ENCODE measurements around the gene ICOS. TPM values are rescaled to one million over a fixed set of nuclear protein-coding genes. Genes with fewer than 3 reads are reported as not detected.
A peak's percentile ranks its signal among the peaks of the same experiment; 100 is the strongest.
"Not testable (repeated sequence)": the region's sequence is repeated elsewhere in the genome, so short reads cannot be mapped to it uniquely, and the experiment has no call there.

Gene ICOS
- total RNA-seq, 6 donors from 2014 or later = 0.22 to 2.3 (median 1.1) TPM; not detected in 1

- Histone ChIP-seq H3K9me3 (no peaks in the 10 kb centered on the region), H3K27ac (peak overlapping the region in 1 of 4 donors; percentile 28), H3K36me3 (no peaks in the 10 kb centered on the region), H3K27me3 (no peaks in the 10 kb centered on the region), H3K4me3 (no peak overlapping the region), H3K4me1 (no peaks in the 10 kb centered on the region)
- DNase-seq (no peak), ATAC-seq (ENCODE audit: low FRiP score in 2 of 2) (no peak)
- 81 to 85% methylated on average over 8 of the region's 8 CpGs for WGBS, 2 donors
- no peak for TF ChIP-seq CTCF (IDR thresholded peaks at IDR 0.05)
- no peak for TF ChIP-seq EP300 (IDR thresholded peaks at IDR 0.05)
- no peak for TF ChIP-seq POLR2A (IDR thresholded peaks at IDR 0.05)
- TF ChIP-seq POLR2AphosphoS5 (IDR thresholded peaks at IDR 0.05) = no peak
Observed at GRCh38 chr2:203934711-203935438, 1.7 kb upstream of the ICOS start.

- ATAC-seq (ENCODE audit: low FRiP score in 2 of 2) = no peak
- Histone ChIP-seq H3K9me3 (no peaks in the 10 kb centered on the region), H3K27me3 (no peaks in the 10 kb centered on the region), H3K4me3 (no peak overlapping the region), H3K36me3 (no peaks in the 10 kb centered on the region), H3K4me1 (no peaks in the 10 kb centered on the region), H3K27ac (peak overlapping the region in 1 of 4 donors; percentile 28)
- no peak for DNase-seq
- TF ChIP-seq EP300 (IDR thresholded peaks at IDR 0.05) = no peak
- TF ChIP-seq POLR2AphosphoS5 (IDR thresholded peaks at IDR 0.05) = no peak
- TF ChIP-seq CTCF (IDR thresholded peaks at IDR 0.05) = no peak
- no peak for TF ChIP-seq POLR2A (IDR thresholded peaks at IDR 0.05)
- 97% methylated on average over 4 of the region's 4 CpGs for WGBS, 2 donors
Observed at GRCh38 chr2:203935568-203935967, 995 bp upstream of the ICOS start.

GRCh38 chr2:203936949-203937348, 386 bp downstream of the ICOS start:
- H3K9me3 ChIP-seq = no peaks in the 10 kb centered on the region

GRCh38 chr2:203937788-203938187, 1.2 kb downstream of the ICOS start:
- peak overlapping the region in 2 of 4 donors; percentile 2 to 11 for H3K4me3 ChIP-seq
- WGBS, 2 donors = 73 to 91% methylated on average over 1 of the region's 1 CpG
- ATAC-seq (ENCODE audit: low FRiP score in 2 of 2) (no peak), DNase-seq (no peak)
- no peaks in the 10 kb centered on the region for H3K36me3 ChIP-seq
- no peaks in the 10 kb centered on the region for H3K9me3 ChIP-seq
- no peaks in the 10 kb centered on the region for H3K27me3 ChIP-seq
- no peak overlapping the region for H3K27ac ChIP-seq
- no peaks in the 10 kb centered on the region for H3K4me1 ChIP-seq
- TF ChIP-seq POLR2AphosphoS5 (IDR thresholded peaks at IDR 0.05) (no peak), POLR2A (IDR thresholded peaks at IDR 0.05) (no peak), EP300 (IDR thresholded peaks at IDR 0.05) (no peak), CTCF (IDR thresholded peaks at IDR 0.05) (no peak)

More at GRCh38 chr2:203936949-203937348, 386 bp downstream of the ICOS start:
- Histone ChIP-seq H3K36me3 (no peaks in the 10 kb centered on the region), H3K4me1 (no peaks in the 10 kb centered on the region), H3K4me3 (peak overlapping the region in 2 of 4 donors; percentile 2 to 11), H3K27ac (no peak overlapping the region), H3K27me3 (no peaks in the 10 kb centered on the region)
- 88 to 91% methylated on average over 1 of the region's 1 CpG for WGBS, 2 donors
- no peak for ATAC-seq (ENCODE audit: low FRiP score in 2 of 2)
- DNase-seq = no peak
- TF ChIP-seq CTCF (IDR thresholded peaks at IDR 0.05) = no peak
- no peak for TF ChIP-seq POLR2AphosphoS5 (IDR thresholded peaks at IDR 0.05)
- TF ChIP-seq EP300 (IDR thresholded peaks at IDR 0.05) = no peak
- TF ChIP-seq POLR2A (IDR thresholded peaks at IDR 0.05) = no peak

- no peak overlapping the region for H3K4me3 ChIP-seq
- 66 to 73% methylated on average over 4 of the region's 4 CpGs for WGBS, 2 donors
- H3K27ac ChIP-seq = no peak overlapping the region
- DNase-seq = no peak
- ATAC-seq (ENCODE audit: low FRiP score in 2 of 2) = no peak
- H3K9me3 ChIP-seq = no peaks in the 10 kb centered on the region
- no peaks in the 10 kb centered on the region for H3K36me3 ChIP-seq
- TF ChIP-seq CTCF (IDR thresholded peaks at IDR 0.05) (no peak), POLR2AphosphoS5 (IDR thresholded peaks at IDR 0.05) (no peak), EP300 (IDR thresholded peaks at IDR 0.05) (no peak), POLR2A (IDR thresholded peaks at IDR 0.05) (no peak)
- H3K27me3 ChIP-seq = no peaks in the 10 kb centered on the region
- no peaks in the 10 kb centered on the region for H3K4me1 ChIP-seq
Observed at GRCh38 chr2:203940039-203940438, 3.5 kb downstream of the ICOS start.

GRCh38 chr2:203943493-203944382, 7.2 kb downstream of the ICOS start:
- not testable (repeated sequence) for H3K4me3 ChIP-seq; H3K27ac ChIP-seq; H3K9me3 ChIP-seq; DNase-seq; H3K27me3 ChIP-seq; H3K4me1 ChIP-seq; H3K36me3 ChIP-seq; ATAC-seq (ENCODE audit: low FRiP score in 2 of 2)
- 93 to 96% methylated on average over 7 of the region's 7 CpGs for WGBS, 2 donors
